Endodermal cell (in vitro differentiated cells): Measurements from ENCODE around the gene SLCO4C1. TPM values are rescaled to one million over a fixed set of nuclear protein-coding genes. Genes with fewer than 3 reads are reported as not detected.

Source experiments
- DNase-seq: peaks from one replicate; pipeline ENCODE4 v3.0.0-alpha.2; 2017
- H3K27ac ChIP-seq: 2 replicates; pipeline ENCODE4 v1.5.1; 2013; ENCODE audit warnings: mild to moderate bottlenecking, low read depth, low read length, moderate library complexity
- H3K27me3 ChIP-seq: 2 replicates; pipeline ENCODE4 v1.6.1; 2013; ENCODE audit warnings: mild to moderate bottlenecking, low read length, moderate library complexity; ENCODE audit not compliant: insufficient read depth, control insufficient read depth, poor library complexity, severe bottlenecking
- H3K36me3 ChIP-seq: 2 replicates; pipeline ENCODE4 v1.7.0; 2013; ENCODE audit warnings: mild to moderate bottlenecking, low read length, moderate library complexity; ENCODE audit not compliant: control insufficient read depth, insufficient read depth
- H3K4me1 ChIP-seq: one replicate; pipeline ENCODE4 v1.7.0; 2013; ENCODE audit warnings: low read length; ENCODE audit not compliant: control insufficient read depth, insufficient read depth
- H3K4me3 ChIP-seq: 2 replicates; pipeline ENCODE4 v1.5.1; 2013; ENCODE audit warnings: mild to moderate bottlenecking, low read length, moderate library complexity
- H3K9ac ChIP-seq: 2 replicates; pipeline ENCODE4 v1.6.1; 2013; ENCODE audit warnings: mild to moderate bottlenecking, low read length, moderate library complexity; ENCODE audit not compliant: poor library complexity, severe bottlenecking; ENCODE audit errors: extremely low read depth
- H3K9me3 ChIP-seq: 2 replicates; pipeline ENCODE4 v1.6.1; 2013; ENCODE audit warnings: mild to moderate bottlenecking, low read length, moderate library complexity; ENCODE audit not compliant: control insufficient read depth
- H3K27ac Mint-ChIP-seq: 2 replicates; pipeline ENCODE4 v1.8.0; 2020; ENCODE audit warnings: mixed read lengths
- H3K27me3 Mint-ChIP-seq: 2 replicates; pipeline ENCODE4 v1.8.0; 2021; ENCODE audit warnings: mild to moderate bottlenecking, mixed read lengths; ENCODE audit not compliant: insufficient read depth
- H3K36me3 Mint-ChIP-seq: 2 replicates; pipeline ENCODE4 v1.8.0; 2020; ENCODE audit warnings: low read depth, mixed read lengths
- H3K4me1 Mint-ChIP-seq: 2 replicates; pipeline ENCODE4 v1.8.0; 2020; ENCODE audit warnings: mixed read lengths
- H3K4me3 Mint-ChIP-seq: 2 replicates; pipeline ENCODE4 v1.8.0; 2020; ENCODE audit warnings: mild to moderate bottlenecking, moderate library complexity, mixed read lengths
- H3K9me3 Mint-ChIP-seq: 2 replicates; pipeline ENCODE4 v1.8.0; 2020; ENCODE audit warnings: mild to moderate bottlenecking, mixed read lengths
- WGBS, 2 experiments: methylation state at CpG; one replicate each; pipeline versions ENCODE4 v1.1.5 to v1.1.7; 2013; ENCODE audit warnings: missing lambda C conversion rate in 2 of 2, mixed read lengths in 1 of 2; ENCODE audit not compliant: insufficient coverage in 1 of 2, insufficient read length in 1 of 2; 5-methylcytosine and 5-hydroxymethylcytosine counted together
- total RNA-seq, 2 donors: library from RNA; stranded (reverse); fragmentation: NEBNext Ultra II Directional in 1 of 2; extraction: Animal tissue kit (Norgen Biotek cat#: 25700) in 1 of 2; gene quantifications; 2 replicates in 1 of 2; 3 replicates in 1 of 2; pipeline ENCODE4 v1.2.1, GENCODE V29; 2021
- TF ChIP-seq, protein P1 (sequence below): fragments of 200-600 bp; sonication (generic); conservative IDR thresholded peaks from 2 replicates; pipeline ENCODE4 v1.5.0; 2021; ENCODE audit warnings: antibody characterized with exemption, mild to moderate bottlenecking

Gene SLCO4C1
- total RNA-seq, 2 donors from 2014 or later, result 1.9 to 3.6 TPM

DNA sequence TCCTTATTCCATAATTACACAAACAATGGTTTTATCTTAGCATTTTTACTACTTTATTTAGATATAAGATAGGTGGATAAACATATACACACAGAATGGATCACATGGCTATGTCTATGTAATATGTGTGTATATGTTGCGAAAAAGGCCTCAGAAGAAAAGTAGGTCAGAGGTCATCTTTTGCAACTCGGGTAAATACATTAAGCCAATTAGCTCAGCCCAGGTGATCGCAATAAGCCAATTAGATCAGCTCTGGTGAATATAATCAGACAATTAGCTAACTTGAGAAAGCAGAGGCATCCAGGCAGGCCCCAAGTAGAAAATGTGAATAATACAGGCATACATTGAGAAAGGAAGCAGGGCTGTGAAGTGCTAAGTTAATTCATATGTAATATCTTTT is 24.3 kb downstream of the SLCO4C1 start:
- Histone ChIP-seq H3K9me3 (peaks cover 9% of the 10 kb centered on the region), H3K9ac (no peak overlapping the region), H3K27ac (no peak overlapping the region), H3K27me3 (no peaks in the 10 kb centered on the region), H3K4me1 (no peaks in the 10 kb centered on the region), H3K4me3 (peak overlapping the region; percentile 6), H3K36me3 (no peaks in the 10 kb centered on the region)
- H3K4me3 Mint-ChIP-seq, result no peak overlapping the region
- WGBS, 2 experiments, result 68 to 71% methylated on average over 3 of the region's 3 CpGs
- peak overlapping the region; percentile 8 for H3K27ac Mint-ChIP-seq
- DNase-seq, result no peak
- no peaks in the 10 kb centered on the region for H3K36me3 Mint-ChIP-seq
- no peaks in the 10 kb centered on the region for H3K27me3 Mint-ChIP-seq
- H3K9me3 Mint-ChIP-seq, result peaks cover 3% of the 10 kb centered on the region
- TF ChIP-seq, protein P1, sequence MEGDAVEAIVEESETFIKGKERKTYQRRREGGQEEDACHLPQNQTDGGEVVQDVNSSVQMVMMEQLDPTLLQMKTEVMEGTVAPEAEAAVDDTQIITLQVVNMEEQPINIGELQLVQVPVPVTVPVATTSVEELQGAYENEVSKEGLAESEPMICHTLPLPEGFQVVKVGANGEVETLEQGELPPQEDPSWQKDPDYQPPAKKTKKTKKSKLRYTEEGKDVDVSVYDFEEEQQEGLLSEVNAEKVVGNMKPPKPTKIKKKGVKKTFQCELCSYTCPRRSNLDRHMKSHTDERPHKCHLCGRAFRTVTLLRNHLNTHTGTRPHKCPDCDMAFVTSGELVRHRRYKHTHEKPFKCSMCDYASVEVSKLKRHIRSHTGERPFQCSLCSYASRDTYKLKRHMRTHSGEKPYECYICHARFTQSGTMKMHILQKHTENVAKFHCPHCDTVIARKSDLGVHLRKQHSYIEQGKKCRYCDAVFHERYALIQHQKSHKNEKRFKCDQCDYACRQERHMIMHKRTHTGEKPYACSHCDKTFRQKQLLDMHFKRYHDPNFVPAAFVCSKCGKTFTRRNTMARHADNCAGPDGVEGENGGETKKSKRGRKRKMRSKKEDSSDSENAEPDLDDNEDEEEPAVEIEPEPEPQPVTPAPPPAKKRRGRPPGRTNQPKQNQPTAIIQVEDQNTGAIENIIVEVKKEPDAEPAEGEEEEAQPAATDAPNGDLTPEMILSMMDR, result no peak
- H3K4me1 Mint-ChIP-seq, result peaks cover 10% of the 10 kb centered on the region

DNA sequence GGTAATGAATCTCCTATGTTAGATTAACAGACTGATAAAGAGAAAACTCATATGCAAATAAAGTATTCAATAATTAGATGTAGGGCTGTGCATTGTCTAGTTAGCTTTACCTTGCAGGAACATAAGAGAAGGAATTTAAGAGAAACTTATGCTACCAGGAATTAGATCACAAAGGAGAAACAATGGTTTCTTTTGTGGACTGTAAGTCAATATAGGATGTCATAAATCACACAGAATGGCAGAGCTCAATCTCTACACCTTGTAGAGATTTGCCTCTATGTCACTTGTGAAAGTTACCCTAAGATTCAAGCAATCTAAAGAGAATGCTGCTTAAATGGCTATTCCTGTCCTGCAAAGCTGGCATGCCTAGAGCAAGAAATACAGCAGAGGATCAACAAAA is 26.0 kb downstream of the SLCO4C1 start:
- H3K4me3 Mint-ChIP-seq, result no peak overlapping the region
- H3K9ac ChIP-seq, result no peak overlapping the region
- H3K4me1 Mint-ChIP-seq, result peaks cover 5% of the 10 kb centered on the region
- no peaks in the 10 kb centered on the region for H3K4me1 ChIP-seq
- peaks cover 3% of the 10 kb centered on the region for H3K9me3 Mint-ChIP-seq
- H3K9me3 ChIP-seq, result peaks cover 9% of the 10 kb centered on the region
- DNase-seq, result no peak
- H3K36me3 ChIP-seq, result no peaks in the 10 kb centered on the region
- H3K27ac Mint-ChIP-seq, result no peak overlapping the region
- H3K27ac ChIP-seq, result no peak overlapping the region
- TF ChIP-seq, protein P1, result no peak
- H3K4me3 ChIP-seq, result no peak overlapping the region
- H3K27me3 Mint-ChIP-seq, result no peaks in the 10 kb centered on the region
- no peaks in the 10 kb centered on the region for H3K36me3 Mint-ChIP-seq
- no peaks in the 10 kb centered on the region for H3K27me3 ChIP-seq

DNA sequence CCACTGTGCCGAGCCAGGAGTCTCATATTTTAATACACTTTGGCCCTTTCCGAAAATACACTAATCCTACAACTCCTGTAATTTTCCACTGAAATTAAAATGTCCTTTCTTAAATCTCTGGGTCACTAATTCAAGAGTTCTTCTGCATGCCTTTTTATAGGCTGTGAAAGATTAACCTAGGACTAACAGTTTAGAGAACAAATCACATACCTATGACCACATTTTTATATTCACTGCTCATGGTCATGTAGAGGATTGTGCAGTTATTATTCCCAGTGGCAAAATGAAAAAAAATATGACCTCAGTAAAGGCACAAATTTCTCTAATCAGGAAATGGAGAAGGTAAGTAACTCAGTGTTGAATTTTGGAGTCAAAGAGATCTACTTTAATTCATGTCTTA is 33.4 kb downstream of the SLCO4C1 start:
- no peaks in the 10 kb centered on the region for H3K27me3 ChIP-seq
- WGBS, 2 experiments, result 80 to 86% methylated on average over 1 to 2 of the region's 2 CpGs
- H3K4me3 ChIP-seq, result no peak overlapping the region
- Mint-ChIP-seq H3K27ac (no peak overlapping the region), H3K4me3 (no peak overlapping the region), H3K4me1 (no peaks in the 10 kb centered on the region), H3K9me3 (no peaks in the 10 kb centered on the region), H3K27me3 (no peaks in the 10 kb centered on the region), H3K36me3 (no peaks in the 10 kb centered on the region)
- H3K4me1 ChIP-seq, result no peaks in the 10 kb centered on the region
- no peak for DNase-seq
- TF ChIP-seq, protein P1, result no peak
- H3K27ac ChIP-seq, result no peak overlapping the region
- H3K9ac ChIP-seq, result no peak overlapping the region
- no peaks in the 10 kb centered on the region for H3K9me3 ChIP-seq
- no peaks in the 10 kb centered on the region for H3K36me3 ChIP-seq
